Uterus (tissue), 2 donors: ENCODE data around the gene MIGA2.

Experiments
- POLR2A ChIP-seq, 2 donors: fragments of 450-650 bp; IDR thresholded peaks; one replicate each; pipeline ENCODE4 v1.6.1; 2016; ENCODE audit warnings: antibody characterized with exemption in 2 of 2, mild to moderate bottlenecking in 1 of 2, moderate library complexity in 1 of 2
- TF ChIP-seq, protein P1 (sequence below), 4 experiments: fragments of 200-600 bp in 2 of 4; fragments of 450-650 bp in 2 of 4; sonication (generic) in 2 of 4; IDR thresholded peaks; one replicate each; pipeline ENCODE4 v1.5.1; 2016 to 2019; ENCODE audit warnings: antibody characterized with exemption in 4 of 4, mild to moderate bottlenecking in 2 of 4, moderate library complexity in 1 of 4

GRCh38 chr9:129078691-129079503, 42.5 kb downstream of the MIGA2 start:
- no peak for TF ChIP-seq POLR2A (IDR thresholded peaks at IDR 0.05)
- TF ChIP-seq, protein P1, sequence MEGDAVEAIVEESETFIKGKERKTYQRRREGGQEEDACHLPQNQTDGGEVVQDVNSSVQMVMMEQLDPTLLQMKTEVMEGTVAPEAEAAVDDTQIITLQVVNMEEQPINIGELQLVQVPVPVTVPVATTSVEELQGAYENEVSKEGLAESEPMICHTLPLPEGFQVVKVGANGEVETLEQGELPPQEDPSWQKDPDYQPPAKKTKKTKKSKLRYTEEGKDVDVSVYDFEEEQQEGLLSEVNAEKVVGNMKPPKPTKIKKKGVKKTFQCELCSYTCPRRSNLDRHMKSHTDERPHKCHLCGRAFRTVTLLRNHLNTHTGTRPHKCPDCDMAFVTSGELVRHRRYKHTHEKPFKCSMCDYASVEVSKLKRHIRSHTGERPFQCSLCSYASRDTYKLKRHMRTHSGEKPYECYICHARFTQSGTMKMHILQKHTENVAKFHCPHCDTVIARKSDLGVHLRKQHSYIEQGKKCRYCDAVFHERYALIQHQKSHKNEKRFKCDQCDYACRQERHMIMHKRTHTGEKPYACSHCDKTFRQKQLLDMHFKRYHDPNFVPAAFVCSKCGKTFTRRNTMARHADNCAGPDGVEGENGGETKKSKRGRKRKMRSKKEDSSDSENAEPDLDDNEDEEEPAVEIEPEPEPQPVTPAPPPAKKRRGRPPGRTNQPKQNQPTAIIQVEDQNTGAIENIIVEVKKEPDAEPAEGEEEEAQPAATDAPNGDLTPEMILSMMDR (IDR thresholded peaks at IDR 0.05): no peak
